Fibroblast of skin of back (primary cell): ENCODE measurements around the gene PCNX2.

Experiments used
- DNase-seq: peaks from one replicate; pipeline ENCODE4 v3.0.0-alpha.2; 2013

PCNX2 gene

GRCh38 chr1:232954594-232955365, 340.7 kb downstream of the PCNX2 start:
- DNase-seq = peak; percentile 12

GRCh38 chr1:232952514-232953499, 342.7 kb downstream of the PCNX2 start:
- peak; percentile 65 for DNase-seq

GRCh38 chr1:232951605-232952004, 343.9 kb downstream of the PCNX2 start:
- DNase-seq = no peak

- DNase-seq = peak; percentile 24
These were observed 344.3 kb downstream of the PCNX2 start for GRCh38 chr1:232951180-232951579.

- peak; percentile 89 for DNase-seq
These were observed 345.0 kb downstream of the PCNX2 start, which contains the start of gene NTPCR for GRCh38 chr1:232950197-232951176. NTPCR (plus strand) TSS chr1:232950611; CDS start chr1:232950711, 100 bp downstream.

GRCh38 chr1:232949636-232950196, 345.8 kb downstream of the PCNX2 start:
- DNase-seq = no peak

GRCh38 chr1:232944347-232944746, 351.2 kb downstream of the PCNX2 start:
- no peak for DNase-seq

- no peak for DNase-seq
These were observed 351.8 kb downstream of the PCNX2 start for GRCh38 chr1:232943679-232944252.

- no peak for DNase-seq
These were observed 352.9 kb downstream of the PCNX2 start for GRCh38 chr1:232942413-232943294.

GRCh38 chr1:232940262-232940661, 355.3 kb downstream of the PCNX2 start:
- no peak for DNase-seq

- DNase-seq = no peak
These were observed 355.8 kb downstream of the PCNX2 start for GRCh38 chr1:232939748-232940147.

- DNase-seq = no peak
These were observed 356.6 kb downstream of the PCNX2 start for GRCh38 chr1:232938926-232939325.

- DNase-seq = no peak
These were observed 357.7 kb downstream of the PCNX2 start for GRCh38 chr1:232937741-232938375.

GRCh38 chr1:232936941-232937340, 358.6 kb downstream of the PCNX2 start:
- DNase-seq = no peak
